ENCODE measurements around the gene MRAS.

MRAS gene

DNA sequence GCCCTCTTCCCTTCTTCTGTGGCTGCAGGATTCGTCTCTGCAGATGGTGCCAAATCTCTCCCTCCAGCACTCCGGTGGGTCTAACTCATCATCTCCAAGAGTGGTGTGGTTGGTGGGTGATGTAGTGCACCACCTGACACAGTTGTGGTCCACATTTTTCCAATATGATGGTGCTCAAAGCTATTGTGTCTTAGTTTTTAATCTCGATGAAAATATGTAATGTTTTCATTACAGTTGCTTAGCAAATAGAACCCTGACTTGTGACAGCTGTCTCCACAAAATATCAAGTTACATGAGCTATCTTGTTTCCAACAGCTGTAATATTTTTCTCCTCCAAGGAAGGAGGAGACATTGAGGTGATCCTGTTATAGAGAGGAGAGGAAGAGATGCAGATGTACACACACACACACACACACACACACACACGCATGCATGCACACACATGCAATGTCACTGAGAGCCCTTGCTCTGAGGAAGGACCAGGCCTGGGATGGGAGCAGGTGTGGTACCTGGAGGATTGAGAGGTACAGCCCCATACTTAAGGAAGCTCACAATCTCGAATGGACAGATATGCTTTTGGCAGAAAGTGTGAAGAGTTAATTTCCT is 70.3 kb downstream of the MRAS start:
- Histone ChIP-seq H3K9me3 (ENCODE audit: insufficient read depth, low read length) (0 out of 2 replicates have a peak, but pooled peaks cover 7% of the 10 kb centered on the region), H3F3A (ENCODE audit: insufficient read depth) (no peaks in the 10 kb centered on the region), H3K9ac (ENCODE audit: low read length) (no peak overlapping the region), H4K20me1 (ENCODE audit: low read depth, low read length) (no peaks in the 10 kb centered on the region), H3K27ac (ENCODE audit: low read depth, low read length) (no peak overlapping the region), H3K4me2 (ENCODE audit: low read depth, low read length, poor library complexity, severe bottlenecking) (no peak overlapping the region), H3K79me2 (ENCODE audit: insufficient read depth, low read length) (no peaks in the 10 kb centered on the region), H3K4me3 (ENCODE audit: insufficient read depth, low read length, poor library complexity, severe bottlenecking) (no peak overlapping the region), H3K9me2 (replicated peaks; ENCODE audit: insufficient read depth, low read length) (no peaks in the 10 kb centered on the region), H2AFZ (ENCODE audit: low read depth, low read length, severe bottlenecking) (no peak overlapping the region), H3K36me3 (ENCODE audit: low read length) (no peaks in the 10 kb centered on the region), H3K27me3 (ENCODE audit: low read length) (no peaks in the 10 kb centered on the region)
- TF ChIP-seq, protein P1, sequence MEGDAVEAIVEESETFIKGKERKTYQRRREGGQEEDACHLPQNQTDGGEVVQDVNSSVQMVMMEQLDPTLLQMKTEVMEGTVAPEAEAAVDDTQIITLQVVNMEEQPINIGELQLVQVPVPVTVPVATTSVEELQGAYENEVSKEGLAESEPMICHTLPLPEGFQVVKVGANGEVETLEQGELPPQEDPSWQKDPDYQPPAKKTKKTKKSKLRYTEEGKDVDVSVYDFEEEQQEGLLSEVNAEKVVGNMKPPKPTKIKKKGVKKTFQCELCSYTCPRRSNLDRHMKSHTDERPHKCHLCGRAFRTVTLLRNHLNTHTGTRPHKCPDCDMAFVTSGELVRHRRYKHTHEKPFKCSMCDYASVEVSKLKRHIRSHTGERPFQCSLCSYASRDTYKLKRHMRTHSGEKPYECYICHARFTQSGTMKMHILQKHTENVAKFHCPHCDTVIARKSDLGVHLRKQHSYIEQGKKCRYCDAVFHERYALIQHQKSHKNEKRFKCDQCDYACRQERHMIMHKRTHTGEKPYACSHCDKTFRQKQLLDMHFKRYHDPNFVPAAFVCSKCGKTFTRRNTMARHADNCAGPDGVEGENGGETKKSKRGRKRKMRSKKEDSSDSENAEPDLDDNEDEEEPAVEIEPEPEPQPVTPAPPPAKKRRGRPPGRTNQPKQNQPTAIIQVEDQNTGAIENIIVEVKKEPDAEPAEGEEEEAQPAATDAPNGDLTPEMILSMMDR (IDR thresholded peaks at IDR 0.05; ENCODE audit: insufficient read depth, low read length, poor library complexity, severe bottlenecking), result no peak
- TF ChIP-seq EZH2phosphoT487 (conservative IDR thresholded peaks at IDR 0.05; ENCODE audit: low read length), result no peak

GRCh38 chr3:138423316-138423715 is 74.9 kb downstream of the MRAS start:
- no peak overlapping the region for H3K27ac ChIP-seq (ENCODE audit: low read depth, low read length)
- no peaks in the 10 kb centered on the region for H4K20me1 ChIP-seq (ENCODE audit: low read depth, low read length)
- no peak overlapping the region for H3K4me2 ChIP-seq (ENCODE audit: low read depth, low read length, poor library complexity, severe bottlenecking)
- TF ChIP-seq EZH2phosphoT487 (conservative IDR thresholded peaks at IDR 0.05; ENCODE audit: low read length), result no peak
- TF ChIP-seq, protein P1 (IDR thresholded peaks at IDR 0.05; ENCODE audit: insufficient read depth, low read length, poor library complexity, severe bottlenecking), result no peak
- no peaks in the 10 kb centered on the region for H3K9me2 ChIP-seq (replicated peaks; ENCODE audit: insufficient read depth, low read length)
- H3K9me3 ChIP-seq (ENCODE audit: insufficient read depth, low read length), result 0 out of 2 replicates have a peak, but pooled peaks cover 7% of the 10 kb centered on the region
- H2AFZ ChIP-seq (ENCODE audit: low read depth, low read length, severe bottlenecking), result no peak overlapping the region
- H3K79me2 ChIP-seq (ENCODE audit: insufficient read depth, low read length), result no peaks in the 10 kb centered on the region
- H3F3A ChIP-seq (ENCODE audit: insufficient read depth), result no peaks in the 10 kb centered on the region
- H3K4me3 ChIP-seq (ENCODE audit: insufficient read depth, low read length, poor library complexity, severe bottlenecking), result no peak overlapping the region
- H3K27me3 ChIP-seq (ENCODE audit: low read length), result no peaks in the 10 kb centered on the region
- H3K36me3 ChIP-seq (ENCODE audit: low read length), result no peaks in the 10 kb centered on the region
- H3K9ac ChIP-seq (ENCODE audit: low read length), result no peak overlapping the region

GRCh38 chr3:138424323-138424722 is 75.9 kb downstream of the MRAS start:
- Histone ChIP-seq H3K27me3 (ENCODE audit: low read length) (no peaks in the 10 kb centered on the region), H3K27ac (ENCODE audit: low read depth, low read length) (no peak overlapping the region), H3K9me2 (replicated peaks; ENCODE audit: insufficient read depth, low read length) (no peaks in the 10 kb centered on the region), H3K79me2 (ENCODE audit: insufficient read depth, low read length) (no peaks in the 10 kb centered on the region), H3K4me3 (ENCODE audit: insufficient read depth, low read length, poor library complexity, severe bottlenecking) (no peak overlapping the region), H3K36me3 (ENCODE audit: low read length) (no peaks in the 10 kb centered on the region), H2AFZ (ENCODE audit: low read depth, low read length, severe bottlenecking) (no peak overlapping the region), H3F3A (ENCODE audit: insufficient read depth) (no peaks in the 10 kb centered on the region), H3K4me2 (ENCODE audit: low read depth, low read length, poor library complexity, severe bottlenecking) (no peak overlapping the region), H3K9ac (ENCODE audit: low read length) (no peak overlapping the region), H3K9me3 (ENCODE audit: insufficient read depth, low read length) (0 out of 2 replicates have a peak, but pooled peaks cover 7% of the 10 kb centered on the region), H4K20me1 (ENCODE audit: low read depth, low read length) (no peaks in the 10 kb centered on the region)
- no peak for TF ChIP-seq EZH2phosphoT487 (conservative IDR thresholded peaks at IDR 0.05; ENCODE audit: low read length)
- TF ChIP-seq, protein P1 (IDR thresholded peaks at IDR 0.05; ENCODE audit: insufficient read depth, low read length, poor library complexity, severe bottlenecking), result no peak

All from SU-DHL-6 (cell line).